ENCODE data around the gene MLIP. TPM values are rescaled to one million over a fixed set of nuclear protein-coding genes. Genes with fewer than 3 reads are reported as not detected.

The MLIP gene
- total and polyA plus RNA-seq, 8 donors: 0.09 to 0.70 (median 0.23) TPM

GRCh38 chr6:54185885-54186284 lies 74.6 kb downstream of the MLIP start:
- Histone ChIP-seq H3K36me3 (no peaks in the 10 kb centered on the region), H3K9me3 (no peaks in the 10 kb centered on the region), H3K27me3 (no peaks in the 10 kb centered on the region), H3K27ac (no peak overlapping the region), H3K4me3 (no peak overlapping the region), H3K4me1 (no peaks in the 10 kb centered on the region)
- intact Hi-C loops (cut with DNase I): no loop called here
- DNase-seq: no peak
- no peak for ATAC-seq
- no peak for TF ChIP-seq CTCF (IDR thresholded peaks at IDR 0.05)

GRCh38 chr6:54188846-54189245 lies 77.6 kb downstream of the MLIP start:
- DNase-seq (no peak), ATAC-seq (no peak)
- TF ChIP-seq CTCF (IDR thresholded peaks at IDR 0.05): no peak
- no peak overlapping the region for H3K4me3 ChIP-seq
- H3K27me3 ChIP-seq: no peaks in the 10 kb centered on the region
- no peaks in the 10 kb centered on the region for H3K4me1 ChIP-seq
- intact Hi-C loops (cut with DNase I): no loop called here
- no peak overlapping the region for H3K27ac ChIP-seq
- H3K36me3 ChIP-seq: no peaks in the 10 kb centered on the region
- H3K9me3 ChIP-seq: no peaks in the 10 kb centered on the region

GRCh38 chr6:54191461-54191860 lies 80.2 kb downstream of the MLIP start:
- peak in 2 of 4 donors; percentile 34 to 75 for DNase-seq

GRCh38 chr6:54192993-54193392 lies 81.8 kb downstream of the MLIP start:
- Histone ChIP-seq H3K36me3 (no peaks in the 10 kb centered on the region), H3K27me3 (no peaks in the 10 kb centered on the region), H3K27ac (no peak overlapping the region), H3K4me3 (no peak overlapping the region), H3K9me3 (no peaks in the 10 kb centered on the region), H3K4me1 (no peaks in the 10 kb centered on the region)
- no peak for DNase-seq
- no peak for ATAC-seq
- TF ChIP-seq CTCF (IDR thresholded peaks at IDR 0.05): no peak
- intact Hi-C loops (cut with DNase I): no loop called here

More at GRCh38 chr6:54191461-54191860, 80.2 kb downstream of the MLIP start:
- no peak overlapping the region for H3K27ac ChIP-seq
- ATAC-seq: peak; percentile 63
- intact Hi-C loops (cut with DNase I): no loop called here
- no peak overlapping the region for H3K4me3 ChIP-seq
- no peaks in the 10 kb centered on the region for H3K4me1 ChIP-seq
- no peaks in the 10 kb centered on the region for H3K27me3 ChIP-seq
- no peak for TF ChIP-seq CTCF (IDR thresholded peaks at IDR 0.05)
- no peaks in the 10 kb centered on the region for H3K9me3 ChIP-seq
- no peaks in the 10 kb centered on the region for H3K36me3 ChIP-seq

- TF ChIP-seq CTCF (IDR thresholded peaks at IDR 0.05): no peak
- Histone ChIP-seq H3K36me3 (no peaks in the 10 kb centered on the region), H3K9me3 (no peaks in the 10 kb centered on the region), H3K4me3 (no peak overlapping the region), H3K27ac (no peak overlapping the region), H3K27me3 (no peaks in the 10 kb centered on the region), H3K4me1 (no peaks in the 10 kb centered on the region)
- intact Hi-C loops (cut with DNase I): no loop called here
- ATAC-seq (peak; percentile 50), DNase-seq (no peak)
Measured at GRCh38 chr6:54193560-54193959, 82.3 kb downstream of the MLIP start.
